GM03348 (cell line): ENCODE results near the gene HAUS7.

Source experiments
- DNase-seq: peaks from one replicate; pipeline ENCODE4 v3.0.0; 2012; ENCODE audit warnings: low spot score

HAUS7 gene

GRCh38 chrX:153456161-153456560 lies 14.2 kb downstream of the HAUS7 start:
- no peak for DNase-seq

GRCh38 chrX:153455571-153455970 lies 14.8 kb downstream of the HAUS7 start:
- DNase-seq, result no peak

- DNase-seq, result no peak
Observed at GRCh38 chrX:153454901-153455550, 15.3 kb downstream of the HAUS7 start.

GRCh38 chrX:153450949-153451277 lies 19.5 kb downstream of the HAUS7 start:
- no peak for DNase-seq

GRCh38 chrX:153450114-153450948 lies 20.0 kb downstream of the HAUS7 start:
- DNase-seq, result no peak

GRCh38 chrX:153449368-153450113 lies 20.8 kb downstream of the HAUS7 start:
- no peak for DNase-seq

- no peak for DNase-seq
Observed at GRCh38 chrX:153448556-153449367, 21.6 kb downstream of the HAUS7 start.

- DNase-seq, result no peak
Observed at GRCh38 chrX:153447581-153447960, 22.8 kb downstream of the HAUS7 start.

- no peak for DNase-seq
Observed at GRCh38 chrX:153446950-153447580, 23.3 kb downstream of the HAUS7 start.

- DNase-seq, result no peak
Observed at GRCh38 chrX:153446636-153446936, 23.8 kb downstream of the HAUS7 start.

GRCh38 chrX:153445856-153446635 lies 24.3 kb downstream of the HAUS7 start, which contains the start of gene TREX2:
TREX2 (minus strand) TSS chrX:153446056; CDS start chrX:153445430, 626 bp downstream.
- no peak for DNase-seq

GRCh38 chrX:153445106-153445855 lies 25.1 kb downstream of the HAUS7 start:
- DNase-seq, result no peak

- no peak for DNase-seq
Observed at GRCh38 chrX:153444333-153445011, 25.9 kb downstream of the HAUS7 start.

- peak; percentile 15 for DNase-seq
Observed at GRCh38 chrX:153443476-153444332, 26.7 kb downstream of the HAUS7 start.

- DNase-seq, result no peak
Observed at GRCh38 chrX:153442463-153442862, 27.9 kb downstream of the HAUS7 start.

GRCh38 chrX:153441981-153442380 lies 28.4 kb downstream of the HAUS7 start:
- no peak for DNase-seq

GRCh38 chrX:153441296-153441695 lies 29.1 kb downstream of the HAUS7 start:
- DNase-seq, result no peak

- no peak for DNase-seq
Observed at GRCh38 chrX:153440556-153441135, 29.7 kb downstream of the HAUS7 start.
